Stimulated activated CD8-positive, alpha-beta memory T cell treated with anti-CD3 and anti-CD28 coated beads, Interleukin-4, amount 100 ng/mL, for 4 hours (primary cell): ENCODE data around the gene PRKAR1A.

Experiments
- DNase-seq, 2 donors: peaks; one replicate each; pipeline ENCODE4 v3.0.0-alpha.2; 2020; ENCODE audit warnings: low read depth in 2 of 2, low spot score in 1 of 2

PRKAR1A gene

DNA sequence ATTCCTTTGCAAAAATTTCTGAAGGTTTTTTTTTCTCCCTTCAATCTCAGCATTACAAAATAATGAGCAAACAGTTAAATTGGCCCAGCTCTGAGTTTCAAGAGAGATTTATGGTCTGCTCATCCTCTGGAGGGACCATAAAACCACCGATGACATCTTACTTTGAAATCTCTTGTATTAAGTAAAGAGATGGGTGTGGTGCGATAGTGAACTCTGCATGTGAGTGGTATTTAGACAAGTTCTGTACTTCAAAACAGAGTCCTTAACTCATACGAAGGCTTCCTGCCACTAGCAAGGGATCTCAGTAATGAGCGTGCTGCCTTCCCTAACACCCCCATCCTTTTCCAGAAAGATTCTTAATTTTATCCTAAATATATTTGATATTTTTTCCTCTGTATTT, 86.9 kb downstream of the PRKAR1A start:
- no peak for DNase-seq

DNA sequence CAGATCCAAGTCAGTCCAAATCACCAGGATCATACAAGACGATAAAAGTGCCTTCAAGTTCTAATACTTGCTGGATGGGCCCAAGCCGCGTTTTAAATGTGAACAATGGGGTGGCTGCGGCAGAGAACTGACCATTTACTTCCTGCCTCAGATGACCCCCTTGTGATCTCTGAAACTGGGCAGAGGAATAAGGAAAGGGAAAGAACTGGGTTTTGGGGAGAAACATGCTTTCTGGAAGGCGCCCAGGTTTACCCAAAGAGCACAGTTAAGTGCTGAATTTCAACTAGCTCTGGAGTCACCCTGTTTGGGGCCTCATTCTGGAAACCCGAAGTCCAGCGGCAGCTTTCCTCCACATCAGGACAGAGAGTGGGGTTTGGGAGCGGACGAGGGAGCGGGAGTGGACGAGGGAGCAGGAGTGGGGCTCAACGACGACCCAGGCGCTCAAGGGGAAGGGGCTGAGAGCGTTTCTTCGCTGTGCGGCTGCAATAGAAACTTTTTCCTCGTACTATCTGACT, 87.4 kb downstream of the PRKAR1A start:
- DNase-seq, result no peak

DNA sequence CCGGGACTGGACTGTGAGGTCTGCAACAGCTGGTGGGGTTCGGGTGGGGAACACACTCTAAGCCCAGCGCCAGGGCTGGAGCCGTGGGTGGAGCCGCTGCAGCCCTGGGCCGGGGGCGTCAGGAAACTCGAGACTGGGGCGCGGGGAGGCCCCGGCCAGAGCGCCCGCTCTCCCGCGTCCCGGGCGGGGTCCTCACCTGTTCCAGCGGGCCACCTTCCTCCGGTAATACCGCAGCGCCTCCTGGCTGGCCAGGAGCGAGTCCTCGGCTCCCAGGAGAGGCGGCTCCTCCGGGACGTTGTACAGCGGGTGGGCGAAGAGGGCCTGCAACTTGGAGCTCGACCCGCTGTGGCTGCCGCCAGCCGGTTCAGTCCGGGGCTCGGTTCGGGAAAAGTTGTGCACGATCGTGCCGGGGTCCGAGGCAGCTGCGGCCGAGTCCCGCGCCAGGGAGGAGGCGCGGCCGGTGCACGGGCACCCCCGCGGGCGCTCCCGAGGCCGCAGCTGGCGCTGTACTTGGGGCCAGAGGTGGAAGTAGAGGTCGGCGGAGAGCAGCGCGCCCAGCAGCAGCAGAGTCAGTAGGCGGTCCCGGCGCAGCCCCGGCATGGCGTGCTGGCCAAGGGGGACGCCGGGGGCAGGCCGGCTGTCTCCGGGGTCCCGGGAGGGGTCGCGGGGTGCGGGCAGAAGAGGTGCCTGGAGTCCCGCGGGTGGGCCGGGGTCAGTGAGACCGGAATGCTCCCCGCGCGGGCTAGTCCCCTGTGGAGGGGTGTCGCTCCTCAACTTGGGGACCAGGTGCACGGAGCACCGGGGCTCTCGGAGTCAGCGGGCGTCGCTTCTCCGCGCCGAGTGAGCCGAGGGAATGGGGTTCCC, 88.1 kb downstream of the PRKAR1A start:
- DNase-seq, result no peak
